ENCODE data around the gene BICC1. TPM values are rescaled to one million over a fixed set of nuclear protein-coding genes. Genes with fewer than 3 reads are reported as not detected.

The BICC1 gene
- total and polyA plus RNA-seq, 12 donors: 4.5 to 25.9 (median 9.8) TPM

DNA sequence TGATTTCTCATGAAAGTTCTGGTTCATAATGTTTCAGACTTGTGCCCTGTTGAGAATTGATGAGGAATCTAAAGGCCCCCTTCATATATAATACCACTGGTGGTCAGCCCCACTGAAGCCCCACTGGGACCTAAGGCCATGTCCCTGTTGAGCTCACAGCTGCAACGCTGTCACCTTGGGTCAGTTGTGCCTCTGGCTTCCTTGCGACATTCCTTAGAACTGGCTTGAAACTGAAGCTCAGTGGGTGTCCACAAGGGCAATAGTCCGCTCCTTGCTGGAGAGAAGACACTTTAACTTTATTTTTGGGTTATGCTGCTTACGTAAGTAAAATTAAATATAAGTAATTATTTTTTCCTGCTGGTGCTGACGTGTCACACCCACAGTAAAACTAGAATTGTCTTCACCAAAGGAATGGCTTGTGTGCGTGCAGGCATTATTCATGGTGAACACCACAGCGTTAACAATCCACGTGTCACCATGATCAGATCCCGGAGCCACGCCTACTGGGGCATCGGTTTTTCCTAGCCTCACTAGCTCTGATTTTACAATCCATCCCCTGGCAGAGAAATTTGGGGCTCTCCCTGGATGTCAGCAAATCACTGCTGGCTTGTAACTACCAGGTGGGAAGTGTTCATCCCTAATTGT lies 66.5 kb downstream of the BICC1 start:
- H3K27ac ChIP-seq: peak overlapping the region in 1 of 5 donors; percentile 38
- H3K4me3 ChIP-seq: no peak overlapping the region
- WGBS, 4 donors: 84 to 91% (median 88%) methylated on average over 11 of the region's 11 CpGs
- intact Hi-C loops (cut with DNase I): no loop called here
- no peaks in the 10 kb centered on the region for H3K36me3 ChIP-seq (replicated peaks in 1 of 2)
- H3K4me1 ChIP-seq (replicated peaks in 1 of 2): peaks cover 0 to 26% of the 10 kb centered on the region in 2 donors
- DNase-seq: no peak
- H3K27me3 ChIP-seq: no peaks in the 10 kb centered on the region
- no peaks in the 10 kb centered on the region for H3K9me3 ChIP-seq (replicated peaks in 1 of 3)
- TF ChIP-seq, protein P1, sequence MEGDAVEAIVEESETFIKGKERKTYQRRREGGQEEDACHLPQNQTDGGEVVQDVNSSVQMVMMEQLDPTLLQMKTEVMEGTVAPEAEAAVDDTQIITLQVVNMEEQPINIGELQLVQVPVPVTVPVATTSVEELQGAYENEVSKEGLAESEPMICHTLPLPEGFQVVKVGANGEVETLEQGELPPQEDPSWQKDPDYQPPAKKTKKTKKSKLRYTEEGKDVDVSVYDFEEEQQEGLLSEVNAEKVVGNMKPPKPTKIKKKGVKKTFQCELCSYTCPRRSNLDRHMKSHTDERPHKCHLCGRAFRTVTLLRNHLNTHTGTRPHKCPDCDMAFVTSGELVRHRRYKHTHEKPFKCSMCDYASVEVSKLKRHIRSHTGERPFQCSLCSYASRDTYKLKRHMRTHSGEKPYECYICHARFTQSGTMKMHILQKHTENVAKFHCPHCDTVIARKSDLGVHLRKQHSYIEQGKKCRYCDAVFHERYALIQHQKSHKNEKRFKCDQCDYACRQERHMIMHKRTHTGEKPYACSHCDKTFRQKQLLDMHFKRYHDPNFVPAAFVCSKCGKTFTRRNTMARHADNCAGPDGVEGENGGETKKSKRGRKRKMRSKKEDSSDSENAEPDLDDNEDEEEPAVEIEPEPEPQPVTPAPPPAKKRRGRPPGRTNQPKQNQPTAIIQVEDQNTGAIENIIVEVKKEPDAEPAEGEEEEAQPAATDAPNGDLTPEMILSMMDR (IDR thresholded peaks at IDR 0.05): no peak
- TF ChIP-seq POLR2A (IDR thresholded peaks at IDR 0.05): no peak

GRCh38 chr10:58582045-58582444 lies 69.4 kb downstream of the BICC1 start:
- Histone ChIP-seq H3K4me3 (no peak overlapping the region), H3K27me3 (no peaks in the 10 kb centered on the region), H3K4me1 (replicated peaks in 1 of 2) (peaks cover 0 to 16% of the 10 kb centered on the region in 2 donors), H3K9me3 (replicated peaks in 1 of 3) (no peaks in the 10 kb centered on the region), H3K27ac (no peak overlapping the region), H3K36me3 (replicated peaks in 1 of 2) (no peaks in the 10 kb centered on the region)
- no peak for DNase-seq
- intact Hi-C loops (cut with DNase I): no loop called here
- TF ChIP-seq, protein P1 (IDR thresholded peaks at IDR 0.05): no peak
- TF ChIP-seq POLR2A (IDR thresholded peaks at IDR 0.05): no peak

DNA sequence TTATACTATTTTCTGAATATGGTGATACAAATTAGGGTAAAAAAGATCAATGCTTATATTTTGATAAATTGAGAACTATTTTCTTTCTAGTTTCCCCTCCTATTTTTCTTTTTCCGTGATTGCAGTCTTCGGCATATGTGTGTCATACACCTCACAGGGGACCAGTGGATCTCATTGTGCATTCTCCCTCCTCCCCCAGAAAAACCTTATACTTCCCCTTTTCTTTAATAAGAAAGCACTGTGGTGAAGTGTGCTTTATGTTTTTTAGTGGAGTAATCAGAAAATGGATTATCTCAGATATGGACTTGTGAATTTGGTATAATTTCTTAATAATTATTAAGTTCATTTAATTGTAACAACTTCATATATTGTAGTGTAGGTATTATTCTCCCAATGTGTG lies 72.8 kb downstream of the BICC1 start:
- intact Hi-C loops (cut with DNase I): no loop called here

DNA sequence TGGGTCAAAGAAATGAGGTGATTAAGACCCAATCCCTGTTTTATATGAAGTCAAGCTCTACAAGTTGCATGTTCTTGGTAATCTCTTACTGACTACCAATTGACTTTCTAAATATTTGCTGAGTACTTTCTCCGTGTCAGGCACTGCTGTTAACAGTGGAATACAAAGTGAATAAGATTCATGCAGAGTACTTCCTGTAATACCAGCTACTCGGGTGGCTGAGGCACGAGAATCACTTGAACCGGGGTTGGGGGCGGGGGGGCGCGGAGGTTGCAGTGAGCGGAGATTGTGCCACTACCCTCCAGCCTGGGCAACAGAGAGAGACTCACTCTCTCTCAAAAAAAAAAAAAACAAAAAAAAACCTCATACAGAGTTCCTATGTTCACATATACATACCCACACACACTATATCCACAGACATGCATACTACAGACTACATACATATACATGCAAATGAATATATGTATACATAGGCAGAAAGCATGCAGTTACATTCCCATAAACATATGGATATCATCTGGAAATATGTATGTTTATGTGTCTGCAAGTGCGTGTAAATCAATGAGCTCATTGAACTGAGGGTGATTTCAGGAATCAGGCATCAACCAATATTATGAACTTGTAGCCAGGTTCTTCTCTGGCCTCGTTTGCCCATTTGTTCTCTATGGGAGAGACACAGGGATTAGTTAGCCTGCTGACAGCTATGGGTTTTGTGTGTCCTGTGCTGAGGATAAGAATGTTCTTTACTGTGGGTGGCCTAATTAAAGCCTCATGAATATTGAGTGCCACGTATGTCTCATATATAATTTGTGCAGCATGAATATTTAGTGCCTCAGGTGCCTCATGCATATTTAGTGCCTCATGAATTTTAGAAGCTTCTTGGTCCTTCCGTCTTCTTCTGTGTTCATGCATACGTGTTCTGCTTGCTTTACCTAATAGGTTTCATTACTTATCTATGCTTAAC lies 73.9 kb downstream of the BICC1 start:
- 79 to 86% (median 81%) methylated on average over 13 of the region's 13 CpGs for WGBS, 4 donors
- no peak for DNase-seq
- intact Hi-C loops (cut with DNase I): no loop called here
- TF ChIP-seq, protein P1 (IDR thresholded peaks at IDR 0.05): no peak
- H3K4me1 ChIP-seq (replicated peaks in 1 of 2): peaks cover 5 to 23% of the 10 kb centered on the region in 2 donors
- no peak overlapping the region for H3K27ac ChIP-seq
- no peaks in the 10 kb centered on the region for H3K36me3 ChIP-seq (replicated peaks in 1 of 2)
- H3K4me3 ChIP-seq: no peak overlapping the region
- no peaks in the 10 kb centered on the region for H3K9me3 ChIP-seq (replicated peaks in 1 of 3)
- H3K27me3 ChIP-seq: no peaks in the 10 kb centered on the region

More for the DNA sequence above, 72.8 kb downstream of the BICC1 start:
- TF ChIP-seq, protein P1 (IDR thresholded peaks at IDR 0.05): no peak
- TF ChIP-seq POLR2A (IDR thresholded peaks at IDR 0.05): no peak
- WGBS, 4 donors: 76 to 87% (median 80%) methylated on average over 2 of the region's 2 CpGs
- Histone ChIP-seq H3K4me3 (no peak overlapping the region), H3K27me3 (no peaks in the 10 kb centered on the region), H3K36me3 (replicated peaks in 1 of 2) (no peaks in the 10 kb centered on the region), H3K9me3 (replicated peaks in 1 of 3) (no peaks in the 10 kb centered on the region), H3K27ac (no peak overlapping the region), H3K4me1 (replicated peaks in 1 of 2) (peaks cover 5 to 12% of the 10 kb centered on the region in 2 donors)
- DNase-seq: no peak
